GM19328 (cell line): ENCODE results near the gene CCDC81.

Experiments used
- ATAC-seq: cut with Tn5 transposase; IDR thresholded peaks from one replicate; pipeline ENCODE4 v1.9.1; 2021; ENCODE audit warnings: mild to moderate bottlenecking, moderate library complexity; ENCODE audit not compliant: unreplicated experiment

The CCDC81 gene

DNA sequence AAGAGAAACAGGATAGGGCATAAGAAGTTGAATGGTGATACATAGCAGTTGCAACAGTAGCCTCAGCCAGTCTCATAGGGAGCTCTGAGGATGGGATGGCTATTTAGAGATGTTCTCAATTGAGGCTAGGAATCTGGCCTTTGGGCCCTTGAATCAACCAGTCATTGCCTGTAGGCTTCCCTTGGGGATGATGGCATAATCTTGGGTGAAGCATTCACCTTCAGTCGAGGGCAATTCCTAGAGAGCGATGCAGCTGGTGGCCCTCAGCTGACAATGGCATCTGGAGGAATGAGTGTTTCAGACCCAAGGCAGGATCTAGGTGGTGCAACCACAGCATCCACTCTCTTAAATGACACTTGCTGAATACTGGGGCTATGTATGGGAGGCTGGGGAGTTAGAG, 61.0 kb downstream of the CCDC81 start:
- no peak for ATAC-seq

DNA sequence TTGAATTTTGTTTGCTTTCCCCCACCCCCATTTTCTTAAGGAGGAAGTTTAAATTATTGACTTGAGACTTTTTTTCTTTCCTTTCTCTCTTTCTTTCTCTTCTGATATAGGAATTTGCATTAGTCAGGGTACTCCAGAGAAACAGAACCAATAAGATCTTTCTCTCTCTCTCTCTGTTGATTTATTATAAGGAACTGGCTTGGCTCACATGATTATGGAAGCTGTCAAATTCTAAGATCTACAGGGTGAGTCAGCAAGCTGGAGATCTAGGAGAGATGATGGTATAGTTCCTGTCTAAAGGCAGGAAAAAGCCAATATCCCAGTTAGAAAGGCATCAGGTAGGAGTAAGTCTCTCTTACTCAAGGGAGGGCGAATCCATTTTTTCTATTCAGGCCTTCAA, 64.0 kb downstream of the CCDC81 start:
- no peak for ATAC-seq

DNA sequence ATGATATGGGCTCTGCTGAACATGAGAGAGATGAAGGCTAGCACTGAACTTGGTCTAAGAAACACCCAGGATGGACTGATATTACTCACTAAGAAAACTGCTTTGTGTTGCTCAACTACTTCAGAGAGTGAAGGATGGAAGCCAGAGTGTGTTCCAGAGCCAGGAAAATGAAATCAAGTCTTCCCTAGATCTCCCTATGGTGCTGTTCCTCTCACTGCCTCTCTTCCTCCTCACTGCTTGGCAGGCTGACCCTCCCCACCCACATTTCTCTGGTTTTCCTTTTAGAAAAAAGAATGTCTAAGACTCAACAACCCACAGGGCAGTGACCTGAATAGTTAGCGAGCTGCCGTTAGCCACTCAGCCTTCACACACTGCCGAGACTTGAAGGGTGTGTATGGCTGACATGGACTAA, 65.6 kb downstream of the CCDC81 start:
- no peak for ATAC-seq

DNA sequence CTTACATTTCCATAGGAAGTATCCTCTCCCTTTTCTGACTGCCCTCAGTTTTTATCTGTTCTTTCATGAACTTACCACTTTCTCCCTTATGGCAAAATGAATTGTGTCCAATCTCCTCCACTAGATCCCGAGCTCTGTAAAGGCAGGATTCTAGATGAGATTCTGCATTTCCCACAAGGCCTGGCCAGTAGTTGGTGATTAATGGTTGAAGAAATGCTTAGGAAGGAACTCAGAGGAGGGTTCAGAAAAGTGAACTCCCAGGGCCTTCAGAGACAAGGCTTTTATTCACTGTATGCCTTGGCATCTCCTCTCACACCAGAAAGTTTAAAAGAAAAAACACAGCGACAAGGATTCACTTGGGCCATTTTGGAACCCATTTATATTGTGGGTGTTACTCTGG, 66.2 kb downstream of the CCDC81 start:
- ATAC-seq = no peak

DNA sequence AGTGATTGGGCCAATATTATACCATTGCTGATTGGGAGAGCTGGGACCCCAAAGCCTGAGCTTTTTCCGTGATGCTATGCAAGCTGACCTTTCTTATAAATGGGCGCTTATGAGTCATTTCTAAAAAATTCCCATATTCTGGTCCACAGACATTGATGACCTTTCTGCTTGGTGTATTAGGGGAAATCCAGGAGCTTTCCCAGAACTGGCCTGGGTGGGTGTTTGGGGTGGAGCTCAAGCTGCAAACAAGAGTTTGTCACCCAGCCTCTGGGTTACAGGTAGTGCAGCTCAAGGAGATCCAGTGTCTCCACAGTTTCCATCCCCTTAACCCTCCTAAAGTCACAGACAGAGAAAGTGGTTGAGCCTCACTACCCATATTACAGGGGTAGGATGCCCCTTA, 67.7 kb downstream of the CCDC81 start:
- no peak for ATAC-seq

DNA sequence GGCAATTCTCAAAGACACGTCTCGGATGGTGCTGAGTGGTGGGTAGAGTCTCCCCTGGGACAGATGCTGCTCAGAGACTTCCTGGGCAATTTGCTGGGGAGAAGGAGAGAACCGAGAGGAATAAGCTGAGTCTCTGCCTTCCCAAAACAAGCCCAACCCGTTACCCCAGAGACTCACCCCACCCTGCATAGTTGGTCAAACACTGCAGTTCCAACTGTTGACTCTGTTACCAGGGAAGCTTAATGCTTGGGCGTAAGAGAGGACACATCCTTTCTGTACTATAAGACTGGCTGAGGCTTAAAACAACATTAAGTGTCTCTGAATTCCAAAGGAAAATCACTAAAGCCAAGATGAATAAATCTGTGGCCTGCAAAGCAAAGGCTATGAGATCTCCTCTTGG, 68.1 kb downstream of the CCDC81 start:
- ATAC-seq = no peak

DNA sequence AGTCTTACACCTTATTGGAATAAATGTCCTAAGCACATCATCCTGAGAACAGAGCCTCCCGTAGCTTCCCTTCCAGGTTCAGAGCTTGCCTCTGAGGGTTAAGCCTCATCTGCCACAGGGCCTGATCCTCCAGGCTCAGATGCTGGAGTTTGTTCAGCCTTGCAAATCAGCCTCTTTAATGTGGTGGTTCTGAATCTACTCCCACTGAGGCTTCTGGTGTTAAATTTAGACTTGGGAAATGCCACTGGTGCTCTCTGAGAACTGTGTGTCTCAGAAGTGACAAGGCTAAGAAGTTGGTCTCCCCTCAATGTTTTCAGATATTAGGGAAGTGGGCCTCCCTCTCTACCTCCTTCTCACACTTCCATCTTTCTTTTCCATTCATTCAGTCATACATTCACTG, 68.7 kb downstream of the CCDC81 start:
- ATAC-seq = no peak

DNA sequence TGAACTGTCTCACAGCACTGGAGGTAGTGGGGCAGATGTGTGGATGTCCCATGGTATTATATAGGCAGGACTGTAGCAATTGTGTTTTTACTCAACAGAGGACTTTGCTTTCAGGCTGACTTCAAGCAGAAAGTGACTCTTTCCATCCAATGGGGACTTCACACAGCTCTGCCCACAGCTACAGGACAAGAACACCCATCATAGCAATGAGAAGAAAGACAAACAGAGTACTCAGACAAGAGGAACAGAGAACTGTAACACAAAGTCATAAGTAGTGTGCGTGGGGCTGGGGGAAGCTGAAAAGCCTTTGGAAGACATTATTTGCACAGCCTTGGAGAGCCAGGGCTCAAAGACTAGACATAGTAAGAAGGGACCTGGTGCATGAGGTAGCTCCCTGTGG, 70.3 kb downstream of the CCDC81 start:
- ATAC-seq = no peak

DNA sequence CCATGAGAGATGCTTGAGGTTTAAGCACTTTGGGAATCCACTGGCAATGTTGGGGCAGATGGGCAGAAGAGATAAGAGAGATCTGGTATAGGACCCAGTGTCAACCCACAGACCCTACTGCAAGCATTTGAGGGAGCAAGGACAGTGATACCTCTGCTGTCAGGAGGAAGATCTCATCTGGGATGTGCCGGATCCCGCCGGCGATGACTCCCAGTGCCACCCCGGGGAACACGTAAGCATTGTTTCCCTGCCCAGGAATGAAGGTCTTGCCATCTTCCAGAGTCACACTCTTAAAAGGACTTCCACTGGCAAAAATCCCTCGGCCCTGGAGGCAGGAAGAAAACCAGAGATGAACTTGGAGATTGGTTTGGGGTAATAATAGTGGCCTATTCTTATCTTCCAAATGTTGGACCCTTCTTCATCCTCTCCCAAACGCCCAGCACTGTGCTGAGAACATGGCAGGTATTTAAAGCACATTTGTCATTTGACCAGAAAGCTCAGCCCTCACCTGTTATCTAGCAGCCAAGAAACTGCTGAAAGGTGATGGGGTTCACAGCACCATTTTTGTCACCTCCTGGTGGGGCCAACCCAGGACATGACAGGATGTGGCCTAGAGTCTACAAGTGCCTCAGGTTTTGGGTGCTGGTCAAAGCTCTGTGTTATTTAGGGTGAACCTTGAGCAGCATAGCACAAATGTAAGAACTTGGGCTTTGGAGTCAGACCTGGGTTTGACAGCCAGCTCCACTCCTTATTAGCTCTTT, 71.7 kb downstream of the CCDC81 start:
- no peak for ATAC-seq

DNA sequence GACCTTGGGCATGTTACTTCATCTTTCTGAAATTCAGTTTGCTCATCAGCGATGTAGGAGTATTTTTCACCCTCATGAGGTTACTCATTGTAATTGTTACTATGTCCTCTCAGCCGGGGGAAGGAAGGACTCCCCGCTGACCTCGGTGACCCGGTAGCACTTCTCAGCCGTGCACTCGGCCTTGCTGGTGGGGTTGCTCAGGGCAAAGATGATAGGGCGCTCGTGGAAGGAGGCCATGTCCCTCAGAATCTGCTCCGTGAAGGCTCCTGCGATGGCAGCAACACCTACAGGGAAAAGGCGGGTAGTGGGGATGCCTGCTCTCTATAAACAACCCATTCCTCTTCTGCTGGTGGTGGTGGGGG, 72.2 kb downstream of the CCDC81 start:
- no peak for ATAC-seq

DNA sequence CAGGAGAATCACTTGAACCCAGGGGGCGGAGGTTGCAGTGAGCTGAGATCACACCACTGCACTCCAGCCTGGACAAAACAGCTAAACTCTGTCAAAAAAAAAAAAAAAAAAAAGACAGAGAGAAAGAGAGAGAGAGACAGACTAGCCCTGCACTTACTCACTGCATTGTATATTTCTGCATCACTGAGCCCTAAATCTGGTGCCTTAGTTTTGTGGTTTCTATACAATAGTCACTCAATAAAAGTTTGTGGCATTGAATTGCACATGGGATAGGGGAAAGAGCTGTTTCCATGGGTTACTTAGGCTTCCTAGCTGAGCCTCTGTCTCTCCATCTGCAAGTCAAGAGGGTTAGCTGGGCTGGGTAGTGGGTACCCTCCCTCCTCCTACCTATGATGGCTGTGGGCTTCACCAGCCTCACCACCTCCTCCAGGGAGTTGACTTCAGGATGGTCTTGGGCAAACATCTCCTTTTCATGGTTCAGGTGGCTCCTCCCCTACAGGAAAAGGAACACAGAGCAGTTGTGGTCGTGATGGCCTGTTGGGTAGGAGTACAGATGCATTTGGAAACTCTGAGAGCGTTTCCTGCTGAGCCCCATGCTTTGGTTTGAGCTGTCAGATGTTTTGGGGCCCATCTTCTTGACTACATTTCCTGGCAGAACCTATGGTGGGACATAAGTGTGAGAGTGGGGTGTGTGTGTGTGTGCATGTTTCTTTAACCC, 73.2 kb downstream of the CCDC81 start:
- ATAC-seq = no peak

DNA sequence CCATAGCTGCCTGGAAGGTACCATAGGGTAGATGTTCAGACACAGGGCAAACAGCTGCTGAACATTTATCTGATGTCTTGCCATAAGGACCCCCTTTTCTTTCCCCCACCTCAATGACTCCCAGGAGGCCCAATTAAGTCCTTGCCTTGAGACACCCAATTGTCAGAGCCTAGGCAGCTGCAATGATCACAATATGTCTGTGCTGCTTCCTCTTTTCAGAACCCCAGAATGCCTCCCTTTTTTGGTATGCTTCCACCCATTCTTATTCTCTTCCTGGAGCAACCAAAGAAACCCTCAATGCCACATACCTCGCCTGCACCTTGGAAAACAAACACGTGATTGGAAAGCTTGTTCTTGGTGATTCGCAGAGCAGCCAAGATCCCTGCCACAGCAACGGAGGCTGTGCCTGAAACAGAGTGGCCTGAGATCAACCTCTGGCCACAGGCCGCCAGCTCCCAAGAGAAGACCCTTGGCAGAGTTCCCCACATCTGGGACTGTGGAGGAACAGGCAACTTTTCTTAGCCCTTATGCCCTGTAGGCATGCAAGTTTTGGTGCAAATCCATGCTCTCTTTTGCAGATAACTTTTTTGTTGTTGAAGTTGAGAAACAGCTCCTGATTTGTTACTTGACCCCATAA, 75.4 kb downstream of the CCDC81 start:
- no peak for ATAC-seq

DNA sequence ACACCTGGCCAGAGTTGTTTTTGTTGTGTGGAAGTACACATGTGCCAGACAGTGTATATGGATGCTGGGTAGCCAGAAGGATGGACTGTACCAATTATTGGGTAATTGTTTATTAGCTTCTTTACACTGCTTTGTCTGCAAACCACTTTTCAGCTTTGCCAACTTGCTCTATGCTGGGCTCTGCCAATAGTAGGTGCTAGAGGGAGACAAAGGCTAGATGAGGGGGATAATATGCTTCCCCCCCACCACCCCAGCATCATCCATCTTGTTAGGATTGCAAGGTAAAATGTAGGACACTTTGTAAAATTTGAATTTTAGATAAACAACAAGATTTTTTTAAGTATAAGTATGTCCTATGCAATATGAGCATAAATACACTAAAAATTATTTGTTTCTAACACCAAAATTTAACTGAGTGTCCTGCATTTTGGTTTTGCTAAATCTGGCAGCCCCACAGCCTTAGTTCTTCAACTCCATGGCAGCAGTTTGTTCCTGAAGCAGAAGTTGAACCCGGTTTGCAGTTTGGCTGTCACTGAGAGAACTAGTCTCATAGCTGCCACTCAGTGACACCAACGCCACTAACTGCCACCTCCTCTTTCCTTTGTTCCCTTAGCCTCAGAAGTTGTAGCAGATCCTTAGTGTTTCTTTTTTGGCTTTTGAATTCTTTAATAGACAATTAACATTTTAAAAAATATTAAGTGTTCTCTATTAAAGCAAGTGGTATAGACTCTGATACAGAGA, 78.8 kb downstream of the CCDC81 start:
- ATAC-seq = no peak

DNA sequence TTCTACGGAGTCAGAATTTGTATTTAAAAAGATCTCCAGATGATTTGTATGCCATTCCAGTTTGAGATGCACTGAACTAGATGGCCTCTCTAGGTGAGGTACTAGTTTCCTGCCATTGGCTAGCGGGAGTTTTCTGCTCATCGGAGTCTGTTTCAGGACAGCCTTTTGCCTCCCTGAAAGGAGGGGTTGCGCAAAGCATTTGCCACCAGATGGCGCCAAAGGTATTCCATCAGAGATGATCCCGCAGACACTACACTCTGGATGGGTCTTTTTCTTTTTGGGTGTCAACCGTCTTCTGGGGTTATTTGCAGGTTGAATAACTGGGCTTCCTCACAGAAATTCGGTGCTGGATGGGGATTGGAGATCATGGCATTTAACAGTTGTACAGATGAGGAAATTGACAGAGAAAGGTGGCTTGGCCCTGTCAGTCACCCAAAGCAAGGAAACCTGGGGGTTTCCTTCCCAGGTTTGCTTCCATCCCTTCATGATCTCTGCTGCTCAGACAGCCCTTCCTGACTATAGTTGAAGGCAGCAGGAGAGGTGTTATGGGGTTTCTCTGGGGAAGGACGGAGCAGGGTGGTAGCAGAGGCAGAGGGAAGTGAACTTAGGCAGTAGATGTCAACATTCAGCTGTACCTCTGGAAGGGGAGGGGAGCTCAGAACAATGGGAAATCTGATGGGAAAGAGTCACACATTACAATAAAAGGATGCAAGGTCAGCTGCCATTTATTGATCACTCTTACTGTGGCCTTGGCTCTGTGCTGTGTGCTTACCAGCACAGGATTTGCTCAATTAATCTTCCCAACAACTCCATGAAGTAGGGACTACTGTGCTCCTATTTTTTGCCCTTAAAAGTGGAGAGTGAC, 81.6 kb downstream of the CCDC81 start:
- no peak for ATAC-seq

DNA sequence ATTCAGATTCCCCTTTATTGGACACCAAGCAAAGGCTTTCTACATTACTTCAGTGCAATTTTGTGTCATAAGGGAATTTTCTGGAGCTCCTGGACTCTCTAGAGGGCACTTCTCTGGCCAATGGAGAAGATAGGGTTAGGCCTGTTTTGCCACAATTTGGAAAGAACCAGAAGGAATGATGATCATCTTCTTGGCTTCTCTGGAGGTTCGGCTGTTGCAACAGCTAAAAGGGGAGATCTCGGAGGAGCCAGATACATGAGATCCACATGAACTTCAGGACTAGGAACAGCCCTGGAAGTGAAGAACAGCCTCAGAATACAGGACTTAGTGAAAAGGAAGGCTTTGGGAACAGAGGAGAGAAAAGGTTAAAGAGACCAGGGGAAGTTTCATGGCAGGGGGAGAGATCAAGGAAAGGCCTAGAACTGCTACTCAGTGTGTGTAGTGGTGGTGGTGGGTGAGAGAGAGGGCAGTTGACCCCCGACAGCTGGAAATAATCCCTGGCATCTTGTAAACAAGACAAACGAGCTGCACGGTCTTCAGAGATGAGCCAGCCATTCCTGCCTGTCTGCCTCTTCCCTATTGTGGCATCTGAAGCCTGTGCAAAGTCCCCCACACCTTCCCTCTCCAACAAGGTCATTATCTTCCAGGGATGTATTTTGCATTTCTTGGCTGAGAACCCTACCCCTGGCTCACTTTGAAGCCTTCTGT, 83.8 kb downstream of the CCDC81 start:
- ATAC-seq = no peak

DNA sequence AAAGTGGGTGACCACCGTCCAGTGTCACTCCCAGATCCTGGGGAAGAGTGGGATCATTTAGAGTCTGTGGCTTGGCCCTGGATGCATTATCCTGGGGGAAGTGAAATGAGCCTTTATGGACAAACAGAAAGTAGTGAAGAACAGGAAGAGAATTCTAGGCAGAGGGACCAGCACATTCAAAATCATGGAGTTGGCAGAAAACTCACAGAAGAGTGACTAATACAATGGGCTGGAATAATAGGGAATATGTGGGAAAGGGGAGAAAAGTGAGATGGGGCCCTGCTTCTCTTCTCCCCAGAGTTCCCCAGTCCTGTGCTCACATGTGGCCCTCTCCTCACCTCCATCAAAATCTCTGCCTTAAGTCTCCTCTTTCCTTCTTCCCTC, 84.3 kb downstream of the CCDC81 start:
- no peak for ATAC-seq

DNA sequence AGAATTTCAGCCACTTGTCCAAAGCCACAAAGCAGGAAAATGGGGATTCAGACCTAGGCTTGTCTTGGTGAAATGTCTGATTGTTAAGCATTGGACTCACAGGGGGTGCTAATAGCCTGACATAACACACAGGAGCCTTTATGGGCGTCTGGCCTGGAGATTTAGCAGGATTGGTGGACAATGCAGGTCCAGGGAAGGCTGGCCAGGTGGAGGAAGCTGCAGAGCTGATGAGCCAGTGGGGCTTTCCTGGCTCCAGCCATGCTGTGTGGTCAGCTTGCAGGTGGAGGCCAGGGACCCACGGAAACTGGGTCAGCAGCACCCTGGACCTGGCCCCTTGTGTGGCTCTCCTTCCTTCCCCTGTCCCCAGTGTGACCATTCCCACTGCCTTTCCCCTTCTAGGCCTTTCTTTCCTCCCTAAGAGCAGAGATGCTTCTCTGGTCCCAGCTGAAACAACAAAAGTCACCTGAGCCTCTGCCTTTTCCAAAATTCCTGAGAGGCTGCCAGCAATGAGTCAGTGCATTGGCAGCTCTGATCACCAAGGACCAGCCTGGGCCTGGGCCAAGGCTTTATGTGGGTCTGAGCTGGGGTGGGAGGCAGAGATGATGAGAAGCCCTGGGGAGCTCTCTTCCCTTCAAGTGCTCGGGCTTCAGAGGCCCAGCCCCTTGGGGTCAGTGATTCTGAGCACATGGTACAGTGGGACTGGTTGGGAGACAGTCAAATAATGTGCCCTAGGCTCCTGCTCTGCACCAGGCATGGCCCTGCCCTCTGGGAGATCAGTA, 85.2 kb downstream of the CCDC81 start:
- no peak for ATAC-seq

DNA sequence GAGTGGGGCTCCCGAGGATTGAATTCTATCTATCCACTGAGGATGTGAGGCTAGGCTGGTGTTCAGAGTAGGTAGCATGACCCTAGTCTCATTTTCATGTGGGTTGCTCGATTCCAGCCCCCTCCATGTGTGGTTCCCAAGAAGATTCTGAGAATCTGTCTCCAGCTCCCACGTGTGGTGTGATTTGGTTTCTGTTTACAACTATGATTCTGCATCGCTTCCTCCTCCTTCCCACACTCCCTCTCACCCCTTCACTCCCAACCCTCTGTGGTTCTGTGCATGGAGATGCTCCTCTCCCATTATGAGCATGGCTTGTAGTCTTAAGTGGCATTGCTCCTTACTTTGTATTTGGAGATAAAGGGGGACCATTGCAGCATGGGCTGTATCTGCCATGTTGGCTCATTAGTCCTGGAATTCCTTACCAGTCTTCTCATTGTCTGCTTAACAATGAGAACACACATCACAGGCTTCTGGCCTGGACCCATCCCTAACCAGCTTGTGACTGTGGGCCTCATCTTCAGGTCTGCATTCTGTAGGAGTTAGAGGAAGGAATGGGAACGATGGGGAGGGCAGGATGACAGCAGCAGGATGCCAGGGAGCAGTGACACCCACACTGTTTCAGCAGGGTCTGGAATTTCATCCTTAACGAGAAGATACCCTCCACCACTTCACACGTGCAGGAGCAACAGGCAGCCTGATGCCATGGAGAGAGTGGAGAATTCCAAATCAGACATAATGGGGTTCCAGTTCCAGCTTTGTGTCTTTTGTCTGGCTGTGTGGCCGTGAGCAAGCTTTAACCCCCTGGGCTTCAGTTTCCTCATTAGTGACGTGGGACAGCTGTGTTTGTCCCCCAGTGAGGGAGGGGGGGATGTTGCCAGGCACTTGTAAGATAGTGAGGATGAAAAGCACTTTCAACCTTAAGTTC, 86.0 kb downstream of the CCDC81 start:
- ATAC-seq = no peak
